Peyer's patch (tissue), 4 donors: Measurements from ENCODE around the gene PLEKHM2. TPM values are rescaled to one million over a fixed set of nuclear protein-coding genes. Genes with fewer than 3 reads are reported as not detected.

Experiments used
- DNase-seq, 3 donors: peaks; one replicate each; pipeline ENCODE4 v3.0.0-alpha.2; 2017 to 2019
- H3K27ac ChIP-seq, 4 donors: fragments of 200-600 bp; sonication (generic); one replicate each; pipeline ENCODE4 v1.5.1; 2016 to 2019
- H3K27me3 ChIP-seq, 2 donors: fragments of 200-600 bp; sonication (generic); one replicate each; pipeline ENCODE4 v1.5.1; 2019
- H3K36me3 ChIP-seq, 3 donors: fragments of 200-600 bp; sonication (generic); one replicate each; pipeline ENCODE4 v1.5.1; 2016 to 2019
- H3K4me1 ChIP-seq, 4 donors: fragments of 200-600 bp; sonication (generic); one replicate each; pipeline ENCODE4 v1.5.1; 2016 to 2019
- H3K4me3 ChIP-seq, 4 donors: fragments of 200-600 bp; sonication (generic); 1 replicate in 3 of 4; 2 replicates in 1 of 4; pipeline ENCODE4 v1.5.1; 2016 to 2019; ENCODE audit warnings: mild to moderate bottlenecking in 1 of 4
- H3K9me3 ChIP-seq, 4 donors: fragments of 200-600 bp; sonication (generic); one replicate each; pipeline ENCODE4 v1.5.1; 2016 to 2019; ENCODE audit warnings: mild to moderate bottlenecking in 1 of 4
- POLR2A ChIP-seq, 2 donors: fragments of 450-650 bp; IDR thresholded peaks; one replicate each; pipeline ENCODE4 v1.5.1; 2017; ENCODE audit warnings: antibody characterized with exemption in 2 of 2, mild to moderate bottlenecking in 2 of 2, moderate library complexity in 2 of 2
- total RNA-seq, 4 donors: library from RNA; depleted of rRNA; stranded (reverse); fragments of >200 nt; gene quantifications; one replicate each; pipeline ENCODE4 v1.1.0, GENCODE V29; 2016
- TF ChIP-seq, protein P1 (sequence below), 6 experiments: fragments of 450-650 bp in 4 of 6; fragments of 200-600 bp in 2 of 6; sonication (generic) in 1 of 6; IDR thresholded peaks; one replicate each; pipeline ENCODE4 v1.5.1; 2017 to 2019; ENCODE audit warnings: antibody characterized with exemption in 6 of 6, mild to moderate bottlenecking in 3 of 6, moderate library complexity in 1 of 6

The PLEKHM2 gene, protein sequence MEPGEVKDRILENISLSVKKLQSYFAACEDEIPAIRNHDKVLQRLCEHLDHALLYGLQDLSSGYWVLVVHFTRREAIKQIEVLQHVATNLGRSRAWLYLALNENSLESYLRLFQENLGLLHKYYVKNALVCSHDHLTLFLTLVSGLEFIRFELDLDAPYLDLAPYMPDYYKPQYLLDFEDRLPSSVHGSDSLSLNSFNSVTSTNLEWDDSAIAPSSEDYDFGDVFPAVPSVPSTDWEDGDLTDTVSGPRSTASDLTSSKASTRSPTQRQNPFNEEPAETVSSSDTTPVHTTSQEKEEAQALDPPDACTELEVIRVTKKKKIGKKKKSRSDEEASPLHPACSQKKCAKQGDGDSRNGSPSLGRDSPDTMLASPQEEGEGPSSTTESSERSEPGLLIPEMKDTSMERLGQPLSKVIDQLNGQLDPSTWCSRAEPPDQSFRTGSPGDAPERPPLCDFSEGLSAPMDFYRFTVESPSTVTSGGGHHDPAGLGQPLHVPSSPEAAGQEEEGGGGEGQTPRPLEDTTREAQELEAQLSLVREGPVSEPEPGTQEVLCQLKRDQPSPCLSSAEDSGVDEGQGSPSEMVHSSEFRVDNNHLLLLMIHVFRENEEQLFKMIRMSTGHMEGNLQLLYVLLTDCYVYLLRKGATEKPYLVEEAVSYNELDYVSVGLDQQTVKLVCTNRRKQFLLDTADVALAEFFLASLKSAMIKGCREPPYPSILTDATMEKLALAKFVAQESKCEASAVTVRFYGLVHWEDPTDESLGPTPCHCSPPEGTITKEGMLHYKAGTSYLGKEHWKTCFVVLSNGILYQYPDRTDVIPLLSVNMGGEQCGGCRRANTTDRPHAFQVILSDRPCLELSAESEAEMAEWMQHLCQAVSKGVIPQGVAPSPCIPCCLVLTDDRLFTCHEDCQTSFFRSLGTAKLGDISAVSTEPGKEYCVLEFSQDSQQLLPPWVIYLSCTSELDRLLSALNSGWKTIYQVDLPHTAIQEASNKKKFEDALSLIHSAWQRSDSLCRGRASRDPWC
- 10 to 100 TPM; 20.0 to 63.5 (median 37.7) TPM for total RNA-seq

DNA sequence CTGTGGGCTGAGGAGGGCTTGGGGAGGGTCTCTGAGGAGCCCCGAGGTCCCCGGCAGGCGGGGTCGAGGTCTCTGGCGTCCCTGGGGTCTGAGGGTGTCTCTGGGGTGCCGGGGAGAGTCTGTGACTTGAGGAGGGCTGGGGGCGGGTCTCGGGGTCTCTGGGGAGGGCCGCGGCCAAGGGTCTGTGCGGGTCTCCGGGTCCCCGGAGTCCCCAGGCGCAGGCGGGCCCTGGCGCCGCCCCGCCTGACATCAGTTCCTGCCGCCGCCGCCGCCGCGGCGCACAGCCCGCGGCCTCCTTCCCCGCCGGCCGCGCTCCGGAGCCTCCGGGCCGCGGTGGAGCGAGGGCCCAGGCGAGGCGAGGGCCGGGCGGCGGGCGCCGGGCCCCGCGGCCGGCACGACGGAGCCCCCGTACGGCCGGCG, at the start of gene PLEKHM2:
Gene PLEKHM2, plus strand, starts transcription at position 279 of the 420 bp plus-strand sequence. CDS start 239 bp downstream, outside the sequence.
- Histone ChIP-seq H3K4me1 (peaks cover 0 to 24% (median 8%) of the 10 kb centered on the region in 4 donors), H3K9me3 (no peaks in the 10 kb centered on the region), H3K27ac (peak within 1 kb of the TSS; percentile 83 to 94 (median 88)), H3K4me3 (peak within 1 kb of the TSS; percentile 59 to 89 (median 76)), H3K27me3 (no peaks in the 10 kb centered on the region), H3K36me3 (no peaks in the 10 kb centered on the region)
- peak; percentile 27 to 29 for TF ChIP-seq POLR2A (IDR thresholded peaks at IDR 0.05)
- TF ChIP-seq, protein P1, sequence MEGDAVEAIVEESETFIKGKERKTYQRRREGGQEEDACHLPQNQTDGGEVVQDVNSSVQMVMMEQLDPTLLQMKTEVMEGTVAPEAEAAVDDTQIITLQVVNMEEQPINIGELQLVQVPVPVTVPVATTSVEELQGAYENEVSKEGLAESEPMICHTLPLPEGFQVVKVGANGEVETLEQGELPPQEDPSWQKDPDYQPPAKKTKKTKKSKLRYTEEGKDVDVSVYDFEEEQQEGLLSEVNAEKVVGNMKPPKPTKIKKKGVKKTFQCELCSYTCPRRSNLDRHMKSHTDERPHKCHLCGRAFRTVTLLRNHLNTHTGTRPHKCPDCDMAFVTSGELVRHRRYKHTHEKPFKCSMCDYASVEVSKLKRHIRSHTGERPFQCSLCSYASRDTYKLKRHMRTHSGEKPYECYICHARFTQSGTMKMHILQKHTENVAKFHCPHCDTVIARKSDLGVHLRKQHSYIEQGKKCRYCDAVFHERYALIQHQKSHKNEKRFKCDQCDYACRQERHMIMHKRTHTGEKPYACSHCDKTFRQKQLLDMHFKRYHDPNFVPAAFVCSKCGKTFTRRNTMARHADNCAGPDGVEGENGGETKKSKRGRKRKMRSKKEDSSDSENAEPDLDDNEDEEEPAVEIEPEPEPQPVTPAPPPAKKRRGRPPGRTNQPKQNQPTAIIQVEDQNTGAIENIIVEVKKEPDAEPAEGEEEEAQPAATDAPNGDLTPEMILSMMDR (IDR thresholded peaks at IDR 0.05): no peak
- DNase-seq: peak; percentile 34 to 67 (median 63)

DNA sequence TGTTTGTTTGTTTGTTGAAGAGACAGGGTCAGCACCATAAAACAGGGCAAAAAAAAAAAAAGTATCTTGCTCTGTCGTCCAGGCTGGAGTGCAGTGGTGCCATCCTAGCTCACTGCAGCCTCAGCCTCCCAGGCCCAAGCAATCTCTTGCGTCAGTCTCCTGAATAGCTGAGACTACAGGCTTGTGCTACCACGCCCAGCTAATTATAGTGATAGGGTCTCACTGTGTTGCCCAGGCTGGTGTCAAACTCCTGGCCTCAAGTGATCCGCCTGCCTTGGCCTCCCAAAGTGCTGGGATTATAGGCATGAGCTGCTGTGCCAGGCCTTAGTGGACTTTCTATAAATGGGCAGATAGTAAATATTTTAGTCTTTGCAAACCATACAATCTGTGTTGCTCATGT, 47.7 kb upstream of the PLEKHM2 start:
- peaks cover 0 to 98% (median 0%) of the 10 kb centered on the region in 3 donors for H3K36me3 ChIP-seq

GRCh38 chr1:15637826-15638225, 46.3 kb upstream of the PLEKHM2 start:
- H3K9me3 ChIP-seq: no peaks in the 10 kb centered on the region
- TF ChIP-seq, protein P1 (IDR thresholded peaks at IDR 0.05): no peak
- TF ChIP-seq POLR2A (IDR thresholded peaks at IDR 0.05): no peak
- no peak overlapping the region for H3K4me3 ChIP-seq
- no peak for DNase-seq
- no peaks in the 10 kb centered on the region for H3K4me1 ChIP-seq
- H3K36me3 ChIP-seq: peaks cover 0 to 93% (median 0%) of the 10 kb centered on the region in 3 donors
- no peak overlapping the region for H3K27ac ChIP-seq
- no peaks in the 10 kb centered on the region for H3K27me3 ChIP-seq

More for the DNA sequence above, 47.7 kb upstream of the PLEKHM2 start:
- TF ChIP-seq, protein P1 (IDR thresholded peaks at IDR 0.05): no peak
- TF ChIP-seq POLR2A (IDR thresholded peaks at IDR 0.05): no peak
- Histone ChIP-seq H3K9me3 (no peaks in the 10 kb centered on the region), H3K4me1 (no peaks in the 10 kb centered on the region), H3K27me3 (no peaks in the 10 kb centered on the region), H3K4me3 (no peak overlapping the region), H3K27ac (no peak overlapping the region)
- no peak for DNase-seq

GRCh38 chr1:15639262-15639661, 44.9 kb upstream of the PLEKHM2 start:
- DNase-seq: no peak
- H3K9me3 ChIP-seq: no peaks in the 10 kb centered on the region
- H3K4me1 ChIP-seq: no peaks in the 10 kb centered on the region
- TF ChIP-seq, protein P1 (IDR thresholded peaks at IDR 0.05): no peak
- no peak for TF ChIP-seq POLR2A (IDR thresholded peaks at IDR 0.05)
- no peaks in the 10 kb centered on the region for H3K27me3 ChIP-seq
- no peak overlapping the region for H3K27ac ChIP-seq
- no peak overlapping the region for H3K4me3 ChIP-seq
- H3K36me3 ChIP-seq: peaks cover 0 to 93% (median 0%) of the 10 kb centered on the region in 3 donors

- H3K4me1 ChIP-seq: no peaks in the 10 kb centered on the region
- TF ChIP-seq, protein P1 (IDR thresholded peaks at IDR 0.05): no peak
- TF ChIP-seq POLR2A (IDR thresholded peaks at IDR 0.05): no peak
- no peak overlapping the region for H3K27ac ChIP-seq
- no peak overlapping the region for H3K4me3 ChIP-seq
- no peaks in the 10 kb centered on the region for H3K27me3 ChIP-seq
- H3K9me3 ChIP-seq: no peaks in the 10 kb centered on the region
- no peak for DNase-seq
- peaks cover 0 to 90% (median 0%) of the 10 kb centered on the region in 3 donors for H3K36me3 ChIP-seq
These were observed 44.2 kb upstream of the PLEKHM2 start for GRCh38 chr1:15639931-15640330.
